ENCODE data around the gene DNM2.

Gene DNM2

DNA sequence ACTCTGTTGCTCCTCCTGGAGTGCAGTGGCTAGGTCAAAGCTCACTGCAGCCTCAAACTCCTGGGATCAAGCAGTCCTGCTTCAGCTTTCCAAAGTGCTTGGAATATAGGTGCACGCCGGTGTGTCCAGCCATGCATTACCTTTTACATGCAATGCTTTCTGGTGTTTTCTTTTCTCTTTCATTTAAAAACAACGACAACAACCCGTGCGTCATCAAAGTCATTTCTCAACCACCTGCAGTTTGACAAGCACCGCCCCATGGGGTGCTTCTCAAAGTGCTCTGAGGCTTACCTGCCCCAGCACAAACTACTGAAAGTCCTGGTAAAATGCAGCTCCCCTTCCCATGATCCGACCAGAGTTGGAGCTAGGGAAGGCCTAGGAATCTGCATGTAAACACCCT is 9.6 kb upstream of the DNM2 start:
- TF ChIP-seq EZH2phosphoT487 (IDR thresholded peaks at IDR 0.05; ENCODE audit: low read length) (no peak), CTCF (IDR thresholded peaks at IDR 0.05; ENCODE audit: low read length) (no peak), EZH2 (optimal IDR thresholded peaks at IDR 0.05; ENCODE audit: low read depth, low read length) (no peak)
- H3K27me3 ChIP-seq (replicated peaks; ENCODE audit: insufficient read depth, low read length), result no peaks in the 10 kb centered on the region
- no peak overlapping the region for H3K4me3 ChIP-seq (ENCODE audit: low read length)
- no peaks in the 10 kb centered on the region for H3F3A ChIP-seq (ENCODE audit: insufficient read depth, low read length)
- H3K9me3 ChIP-seq (replicated peaks; ENCODE audit: insufficient read depth, low read length), result no peaks in the 10 kb centered on the region
- DNase-seq, result no peak
- H4K20me1 ChIP-seq (ENCODE audit: insufficient read depth, low read length), result no peaks in the 10 kb centered on the region
- no peak overlapping the region for H2AFZ ChIP-seq (ENCODE audit: low read length)
- no peaks in the 10 kb centered on the region for H3K4me1 ChIP-seq (ENCODE audit: low read length)
- no peaks in the 10 kb centered on the region for H3K36me3 ChIP-seq (replicated peaks; ENCODE audit: insufficient read depth, low read length)
- H3K4me2 ChIP-seq (ENCODE audit: low read depth, low read length), result no peak overlapping the region
- no peak overlapping the region for H3K27ac ChIP-seq (ENCODE audit: low read length)
- no peaks in the 10 kb centered on the region for H3K79me2 ChIP-seq (ENCODE audit: low read length)
- H3K9me2 ChIP-seq (replicated peaks; ENCODE audit: insufficient read depth, low read length), result no peaks in the 10 kb centered on the region
- no peak overlapping the region for H3K9ac ChIP-seq (ENCODE audit: low read length)

- no peaks in the 10 kb centered on the region for H4K20me1 ChIP-seq (ENCODE audit: insufficient read depth, low read length)
- H2AFZ ChIP-seq (ENCODE audit: low read length), result no peak overlapping the region
- no peak overlapping the region for H3K4me3 ChIP-seq (ENCODE audit: low read length)
- H3K4me2 ChIP-seq (ENCODE audit: low read depth, low read length), result no peak overlapping the region
- no peaks in the 10 kb centered on the region for H3K9me3 ChIP-seq (replicated peaks; ENCODE audit: insufficient read depth, low read length)
- DNase-seq, result no peak
- no peak overlapping the region for H3K9ac ChIP-seq (ENCODE audit: low read length)
- no peaks in the 10 kb centered on the region for H3F3A ChIP-seq (ENCODE audit: insufficient read depth, low read length)
- H3K4me1 ChIP-seq (ENCODE audit: low read length), result 0 out of 2 replicates have a peak, but pooled peaks cover 2% of the 10 kb centered on the region
- H3K79me2 ChIP-seq (ENCODE audit: low read length), result no peaks in the 10 kb centered on the region
- no peaks in the 10 kb centered on the region for H3K9me2 ChIP-seq (replicated peaks; ENCODE audit: insufficient read depth, low read length)
- H3K36me3 ChIP-seq (replicated peaks; ENCODE audit: insufficient read depth, low read length), result no peaks in the 10 kb centered on the region
- no peaks in the 10 kb centered on the region for H3K27me3 ChIP-seq (replicated peaks; ENCODE audit: insufficient read depth, low read length)
- H3K27ac ChIP-seq (ENCODE audit: low read length), result no peak overlapping the region
- TF ChIP-seq EZH2 (optimal IDR thresholded peaks at IDR 0.05; ENCODE audit: low read depth, low read length) (no peak), CTCF (IDR thresholded peaks at IDR 0.05; ENCODE audit: low read length) (no peak), EZH2phosphoT487 (IDR thresholded peaks at IDR 0.05; ENCODE audit: low read length) (no peak)
Observed at GRCh38 chr19:10712045-10712444, 5.8 kb upstream of the DNM2 start.

DNA sequence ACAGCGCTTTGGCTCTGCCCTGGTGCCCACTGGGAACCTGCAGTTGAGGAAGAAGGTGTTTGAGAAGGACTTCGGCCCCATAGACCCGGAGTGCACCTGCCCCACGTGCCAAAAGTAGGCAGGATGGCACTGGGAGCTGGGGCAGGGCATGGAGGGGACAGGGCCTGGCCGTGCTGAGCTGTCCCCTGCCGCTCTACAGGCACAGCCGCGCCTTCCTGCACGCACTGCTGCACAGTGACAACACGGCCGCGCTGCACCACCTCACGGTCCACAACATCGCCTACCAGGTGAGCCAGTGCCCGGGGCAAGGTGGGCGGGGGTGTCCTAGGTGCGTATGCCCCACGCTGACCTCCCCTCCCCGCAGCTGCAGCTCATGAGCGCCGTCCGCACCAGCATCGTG is 5.1 kb upstream of the DNM2 start:
- Histone ChIP-seq H3K27ac (ENCODE audit: low read length) (no peak overlapping the region), H2AFZ (ENCODE audit: low read length) (no peak overlapping the region), H3K9me2 (replicated peaks; ENCODE audit: insufficient read depth, low read length) (no peaks in the 10 kb centered on the region), H3K4me2 (ENCODE audit: low read depth, low read length) (no peak overlapping the region), H3K36me3 (replicated peaks; ENCODE audit: insufficient read depth, low read length) (no peaks in the 10 kb centered on the region), H3K27me3 (replicated peaks; ENCODE audit: insufficient read depth, low read length) (no peaks in the 10 kb centered on the region), H3K9me3 (replicated peaks; ENCODE audit: insufficient read depth, low read length) (no peaks in the 10 kb centered on the region), H3K9ac (ENCODE audit: low read length) (no peak overlapping the region), H3K4me1 (ENCODE audit: low read length) (0 out of 2 replicates have a peak, but pooled peaks cover 3% of the 10 kb centered on the region), H4K20me1 (ENCODE audit: insufficient read depth, low read length) (no peaks in the 10 kb centered on the region), H3F3A (ENCODE audit: insufficient read depth, low read length) (no peaks in the 10 kb centered on the region), H3K4me3 (ENCODE audit: low read length) (no peak overlapping the region), H3K79me2 (ENCODE audit: low read length) (no peaks in the 10 kb centered on the region)
- no peak for DNase-seq
- TF ChIP-seq EZH2 (optimal IDR thresholded peaks at IDR 0.05; ENCODE audit: low read depth, low read length), result no peak
- TF ChIP-seq EZH2phosphoT487 (IDR thresholded peaks at IDR 0.05; ENCODE audit: low read length), result no peak
- no peak for TF ChIP-seq CTCF (IDR thresholded peaks at IDR 0.05; ENCODE audit: low read length)
